Choroid plexus epithelial cell (primary cell): ENCODE results near the gene NLRP6.

Experiments
- DNase-seq: peaks from one replicate; pipeline ENCODE4 v3.0.0-alpha.2; 2010; ENCODE audit warnings: low read depth
- H3K4me3 ChIP-seq: 2 replicates; pipeline ENCODE4 v1.5.1; 2011; ENCODE audit warnings: low read depth, mild to moderate bottlenecking, control low read depth, low read length, moderate library complexity
- TF ChIP-seq, protein P1 (sequence below): conservative IDR thresholded peaks from 2 replicates; pipeline ENCODE4 v1.5.1; 2011; ENCODE audit warnings: low read depth, mild to moderate bottlenecking, control low read depth, inconsistent platforms, low read length, moderate library complexity

The NLRP6 gene

DNA sequence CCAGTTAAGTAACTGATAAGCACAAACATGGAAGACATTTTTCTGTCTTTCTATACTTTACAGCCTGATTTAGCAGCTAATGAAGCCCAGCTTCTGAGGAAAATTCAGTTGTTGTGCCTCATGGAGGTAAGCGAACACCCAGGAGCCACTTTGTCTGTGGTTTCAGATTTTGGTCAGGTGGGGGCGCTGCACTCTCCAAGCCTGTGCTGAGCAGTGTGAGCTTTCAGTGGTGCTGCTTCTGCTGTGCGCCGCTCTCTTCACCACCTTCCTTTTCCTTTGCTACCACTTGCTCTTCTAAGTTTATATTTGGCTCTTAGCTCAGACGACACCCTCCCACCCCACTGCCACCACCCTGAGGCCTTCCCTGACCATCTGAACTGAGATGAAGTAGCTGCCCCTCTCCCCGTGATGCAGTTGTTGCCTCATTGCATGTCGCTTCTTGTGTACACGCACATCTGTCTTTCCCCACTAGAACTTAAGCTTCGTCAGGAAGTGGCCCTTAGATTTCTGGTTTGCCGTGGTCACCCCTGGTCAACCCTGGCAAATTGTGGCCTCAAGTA is 27.4 kb upstream of the NLRP6 start:
- TF ChIP-seq, protein P1, sequence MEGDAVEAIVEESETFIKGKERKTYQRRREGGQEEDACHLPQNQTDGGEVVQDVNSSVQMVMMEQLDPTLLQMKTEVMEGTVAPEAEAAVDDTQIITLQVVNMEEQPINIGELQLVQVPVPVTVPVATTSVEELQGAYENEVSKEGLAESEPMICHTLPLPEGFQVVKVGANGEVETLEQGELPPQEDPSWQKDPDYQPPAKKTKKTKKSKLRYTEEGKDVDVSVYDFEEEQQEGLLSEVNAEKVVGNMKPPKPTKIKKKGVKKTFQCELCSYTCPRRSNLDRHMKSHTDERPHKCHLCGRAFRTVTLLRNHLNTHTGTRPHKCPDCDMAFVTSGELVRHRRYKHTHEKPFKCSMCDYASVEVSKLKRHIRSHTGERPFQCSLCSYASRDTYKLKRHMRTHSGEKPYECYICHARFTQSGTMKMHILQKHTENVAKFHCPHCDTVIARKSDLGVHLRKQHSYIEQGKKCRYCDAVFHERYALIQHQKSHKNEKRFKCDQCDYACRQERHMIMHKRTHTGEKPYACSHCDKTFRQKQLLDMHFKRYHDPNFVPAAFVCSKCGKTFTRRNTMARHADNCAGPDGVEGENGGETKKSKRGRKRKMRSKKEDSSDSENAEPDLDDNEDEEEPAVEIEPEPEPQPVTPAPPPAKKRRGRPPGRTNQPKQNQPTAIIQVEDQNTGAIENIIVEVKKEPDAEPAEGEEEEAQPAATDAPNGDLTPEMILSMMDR = peak; percentile 83
- peak; percentile 78 for DNase-seq
- no peak overlapping the region for H3K4me3 ChIP-seq

DNA sequence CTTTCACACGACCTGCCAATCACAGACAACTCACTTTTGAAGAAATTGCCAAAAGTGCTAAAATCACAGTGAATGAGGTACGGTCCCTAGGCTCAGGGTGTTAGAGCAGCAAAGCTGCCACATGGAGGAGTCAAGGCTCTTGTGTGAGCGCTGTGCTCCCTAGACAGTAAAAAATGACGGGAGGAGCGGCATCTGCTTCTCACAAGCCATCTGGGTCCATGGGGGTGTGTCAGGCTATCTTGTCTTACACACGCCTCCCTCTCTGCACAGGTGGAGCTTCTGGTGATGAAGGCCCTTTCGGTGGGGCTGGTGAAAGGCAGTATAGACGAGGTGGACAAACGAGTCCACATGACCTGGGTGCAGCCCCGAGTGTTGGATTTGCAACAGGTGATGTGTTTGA is 26.7 kb upstream of the NLRP6 start:
- TF ChIP-seq, protein P1 = peak; percentile 23
- peak; percentile 12 for DNase-seq
- H3K4me3 ChIP-seq = no peak overlapping the region

DNA sequence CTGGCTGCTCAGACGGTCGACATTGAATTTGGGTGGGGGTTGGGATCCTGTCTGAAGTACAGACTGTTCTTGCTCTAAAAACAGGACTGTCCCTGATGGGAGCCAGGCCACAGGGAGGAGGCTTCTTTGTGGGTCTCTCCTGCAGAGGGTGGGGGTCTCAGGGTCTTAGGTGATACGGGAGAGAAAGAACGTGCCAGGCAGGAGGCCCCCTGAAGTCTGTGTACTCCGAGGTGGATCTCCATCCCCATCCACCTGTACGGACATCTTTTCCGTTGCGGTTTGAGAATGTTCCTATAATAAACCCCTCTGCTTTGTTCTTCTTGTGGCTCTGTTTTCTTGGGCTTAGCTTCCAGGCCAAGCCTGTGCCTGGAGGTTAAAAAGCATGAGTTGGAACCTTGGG is 25.5 kb upstream of the NLRP6 start:
- H3K4me3 ChIP-seq = no peak overlapping the region
- TF ChIP-seq, protein P1 = no peak
- DNase-seq = no peak

DNA sequence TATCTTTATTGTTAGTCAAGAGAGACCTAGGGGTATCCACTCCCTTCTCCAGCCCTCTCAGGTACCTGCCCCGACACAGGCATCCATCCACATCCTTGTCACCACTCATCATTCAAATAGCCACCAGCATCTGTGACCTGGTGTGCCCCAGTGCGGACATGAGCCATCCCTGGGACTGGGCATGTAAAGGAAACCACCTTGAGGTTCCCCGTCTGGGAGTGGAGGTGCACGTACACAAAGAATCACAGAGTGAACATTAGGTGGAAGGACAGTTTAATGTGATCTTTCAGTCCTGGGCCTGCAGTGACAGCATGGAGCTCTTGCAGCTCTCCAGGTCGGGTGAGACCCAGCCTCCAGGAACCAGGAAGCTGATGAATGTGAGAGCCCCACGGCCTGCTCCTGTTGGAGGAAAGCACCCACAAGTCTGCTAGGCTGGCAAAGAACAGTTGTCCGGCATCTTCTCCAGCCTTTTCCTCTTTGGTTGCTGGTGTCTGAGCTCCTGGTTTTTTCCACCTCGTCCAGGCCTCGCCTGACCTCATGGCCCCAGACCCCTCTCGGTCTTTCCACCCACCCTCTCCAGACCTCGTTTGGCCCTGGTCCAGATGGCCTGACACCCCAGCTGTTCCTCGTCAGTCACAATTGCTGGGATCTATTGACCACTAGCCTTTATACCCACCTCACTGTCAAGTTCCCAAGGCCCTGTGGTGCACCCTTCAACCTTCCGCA is 24.9 kb upstream of the NLRP6 start:
- H3K4me3 ChIP-seq = no peak overlapping the region
- TF ChIP-seq, protein P1 = no peak
- no peak for DNase-seq

DNA sequence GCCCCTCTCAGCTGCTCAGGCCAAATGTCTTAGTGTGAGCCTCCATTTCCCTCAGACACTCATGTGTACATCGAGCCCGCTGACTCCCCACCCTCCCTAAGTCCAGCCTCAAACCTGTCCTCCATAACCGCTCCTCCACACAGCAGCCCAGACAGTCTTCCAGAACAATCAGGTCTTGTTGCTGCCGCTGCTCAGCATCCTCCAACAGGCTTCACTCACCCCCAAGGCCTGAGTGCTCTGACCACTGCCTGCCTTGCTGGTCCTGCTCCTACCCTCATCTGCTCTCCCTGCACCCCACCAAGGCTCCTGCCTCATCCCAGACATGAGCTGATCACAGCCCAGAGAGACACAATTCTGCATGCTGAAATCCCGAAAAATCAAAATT is 24.3 kb upstream of the NLRP6 start:
- TF ChIP-seq, protein P1 = no peak
- DNase-seq = no peak
- no peak overlapping the region for H3K4me3 ChIP-seq

DNA sequence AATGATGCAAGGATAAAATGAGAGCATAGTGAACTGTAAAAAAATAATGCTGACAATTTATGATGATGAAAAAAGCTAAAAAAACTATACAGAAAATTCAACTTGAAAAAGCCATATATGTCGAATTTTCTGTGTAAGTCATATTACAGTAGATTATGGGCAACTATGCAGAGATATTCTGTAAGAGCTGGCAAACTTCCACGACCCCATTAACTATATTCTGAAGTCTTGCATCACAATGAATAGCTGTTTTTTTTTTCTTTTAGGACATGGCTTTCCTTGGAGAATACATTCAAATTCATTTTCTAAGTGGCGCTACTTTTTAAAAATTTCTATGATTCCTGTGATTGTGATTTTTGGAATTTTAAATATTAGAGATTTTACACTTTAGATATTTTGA is 23.0 kb upstream of the NLRP6 start:
- DNase-seq = peak; percentile 50
- TF ChIP-seq, protein P1 = no peak

DNA sequence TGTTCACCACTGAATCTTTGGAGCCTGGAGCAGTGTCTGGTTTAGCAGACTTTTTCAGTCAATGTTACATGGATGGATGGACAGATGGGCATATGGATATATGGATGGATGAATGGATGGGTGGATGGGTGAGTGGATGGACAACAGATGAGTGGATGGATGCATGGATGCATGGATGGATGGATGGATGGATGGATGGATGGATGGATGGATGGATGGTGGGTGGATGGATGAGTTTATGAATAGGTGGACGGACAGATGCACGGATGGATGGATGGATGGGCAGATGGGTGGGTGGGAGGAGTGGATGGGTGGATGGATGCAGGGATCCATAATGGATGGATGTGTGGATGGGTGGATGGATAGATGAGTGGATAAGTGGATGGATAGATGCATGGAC is 22.4 kb upstream of the NLRP6 start:
- H3K4me3 ChIP-seq = no peak overlapping the region
- no peak for DNase-seq
- TF ChIP-seq, protein P1 = no peak

More for the DNA sequence above, 23.0 kb upstream of the NLRP6 start:
- H3K4me3 ChIP-seq = no peak overlapping the region
